Measurements from ENCODE around the gene PLAGL2. TPM values are rescaled to one million over a fixed set of nuclear protein-coding genes. Genes with fewer than 3 reads are reported as not detected.

The PLAGL2 gene
- total RNA-seq, 1 experiment from 2014 or later = 96.1 TPM

- Mint-ChIP-seq H3K4me1 (ENCODE audit: low read depth, unreplicated experiment) (peaks cover 41% of the 10 kb centered on the region), H3K27ac (ENCODE audit: unreplicated experiment) (no peak overlapping the region), H3K36me3 (ENCODE audit: insufficient read depth, unreplicated experiment) (peaks cover 81% of the 10 kb centered on the region), H3K9me3 (ENCODE audit: unreplicated experiment) (no peaks in the 10 kb centered on the region), H3K4me3 (ENCODE audit: unreplicated experiment) (no peak overlapping the region), H3K27me3 (ENCODE audit: insufficient read depth, unreplicated experiment) (no peaks in the 10 kb centered on the region)
- Histone ChIP-seq H3K4me3 (ENCODE audit: low read depth, low read length) (no peak overlapping the region), H3K27me3 (replicated peaks; ENCODE audit: control insufficient read depth, insufficient read depth, low read length) (no peaks in the 10 kb centered on the region), H3K9me3 (no peaks in the 10 kb centered on the region), H3K4me1 (peaks cover 21% of the 10 kb centered on the region), H3K36me3 (ENCODE audit: control insufficient read depth, insufficient read depth, low read length) (peaks cover 22% of the 10 kb centered on the region)
- intact Hi-C loops (cut with micrococcal nuclease; ENCODE audit: unreplicated experiment) = no loop called here
- no peak for TF ChIP-seq CTCF (IDR thresholded peaks at IDR 0.05; ENCODE audit: insufficient read depth in 1 of 2, low read depth in 1 of 2, low read length in 1 of 2, severe bottlenecking in 1 of 2, unreplicated experiment in 1 of 2)
- no peak for DNase-seq
- ChIA-PET POLR2A (no interaction called here), CTCF (no interaction called here)
- BruUV-seq (replicated peaks) = no TSS peak
These were observed 26.7 kb upstream of the PLAGL2 start for GRCh38 chr20:32234135-32234808.

GRCh38 chr20:32233286-32233685, 25.7 kb upstream of the PLAGL2 start:
- POLR2A ChIA-PET = interaction anchor here (0.5 kb wide), 1 partner anchor 179 kb away, joined by 9 read pairs; no protein-coding TSS in a partner anchor
- H3K4me1 ChIP-seq = peaks cover 30% of the 10 kb centered on the region
- no peaks in the 10 kb centered on the region for H3K9me3 ChIP-seq
- H3K27me3 Mint-ChIP-seq (ENCODE audit: insufficient read depth, unreplicated experiment) = no peaks in the 10 kb centered on the region
- CTCF ChIA-PET = interaction anchor here (0.6 to 1.0 kb wide), 3 partner anchors 93 to 712 kb away, joined by 3 to 6 read pairs (median 5); no protein-coding TSS in a partner anchor
- H3K36me3 ChIP-seq (ENCODE audit: control insufficient read depth, insufficient read depth, low read length) = peaks cover 26% of the 10 kb centered on the region
- H3K4me3 Mint-ChIP-seq (ENCODE audit: unreplicated experiment) = no peak overlapping the region
- peak overlapping the region; percentile 40 for H3K27ac Mint-ChIP-seq (ENCODE audit: unreplicated experiment)
- no peak overlapping the region for H3K4me3 ChIP-seq (ENCODE audit: low read depth, low read length)
- H3K27me3 ChIP-seq (replicated peaks; ENCODE audit: control insufficient read depth, insufficient read depth, low read length) = no peaks in the 10 kb centered on the region
- no peaks in the 10 kb centered on the region for H3K9me3 Mint-ChIP-seq (ENCODE audit: unreplicated experiment)
- intact Hi-C loops (cut with micrococcal nuclease; ENCODE audit: unreplicated experiment) = no loop called here
- DNase-seq = no peak
- H3K4me1 Mint-ChIP-seq (ENCODE audit: low read depth, unreplicated experiment) = peaks cover 51% of the 10 kb centered on the region
- no TSS peak for BruUV-seq (replicated peaks)
- TF ChIP-seq CTCF (IDR thresholded peaks at IDR 0.05; ENCODE audit: insufficient read depth in 1 of 2, low read depth in 1 of 2, low read length in 1 of 2, severe bottlenecking in 1 of 2, unreplicated experiment in 1 of 2) = no peak
- peaks cover 91% of the 10 kb centered on the region for H3K36me3 Mint-ChIP-seq (ENCODE audit: insufficient read depth, unreplicated experiment)

GRCh38 chr20:32232326-32232886, 24.9 kb upstream of the PLAGL2 start:
- Mint-ChIP-seq H3K4me1 (ENCODE audit: low read depth, unreplicated experiment) (peaks cover 58% of the 10 kb centered on the region), H3K9me3 (ENCODE audit: unreplicated experiment) (no peaks in the 10 kb centered on the region), H3K4me3 (ENCODE audit: unreplicated experiment) (no peak overlapping the region), H3K27me3 (ENCODE audit: insufficient read depth, unreplicated experiment) (no peaks in the 10 kb centered on the region), H3K36me3 (ENCODE audit: insufficient read depth, unreplicated experiment) (peaks cover 98% of the 10 kb centered on the region), H3K27ac (ENCODE audit: unreplicated experiment) (peak overlapping the region; percentile 40)
- H3K9me3 ChIP-seq = no peaks in the 10 kb centered on the region
- no peak for DNase-seq
- intact Hi-C loops (cut with micrococcal nuclease; ENCODE audit: unreplicated experiment) = no loop called here
- ChIA-PET POLR2A (interaction anchor here (0.5 kb wide), 3 partner anchors 119 to 180 kb away, joined by 5 to 9 read pairs (median 6); no protein-coding TSS in a partner anchor), CTCF (interaction anchor here (0.5 to 1.0 kb wide), 3 partner anchors 94 to 215 kb away, joined by 3 to 5 read pairs (median 3); no protein-coding TSS in a partner anchor)
- H3K27me3 ChIP-seq (replicated peaks; ENCODE audit: control insufficient read depth, insufficient read depth, low read length) = no peaks in the 10 kb centered on the region
- H3K4me1 ChIP-seq = peaks cover 36% of the 10 kb centered on the region
- BruUV-seq (replicated peaks) = no TSS peak
- no peak overlapping the region for H3K4me3 ChIP-seq (ENCODE audit: low read depth, low read length)
- TF ChIP-seq CTCF (IDR thresholded peaks at IDR 0.05; ENCODE audit: insufficient read depth in 1 of 2, low read depth in 1 of 2, low read length in 1 of 2, severe bottlenecking in 1 of 2, unreplicated experiment in 1 of 2) = no peak
- H3K36me3 ChIP-seq (ENCODE audit: control insufficient read depth, insufficient read depth, low read length) = peaks cover 27% of the 10 kb centered on the region
